ENCODE results near the gene ZNF318.

The ZNF318 gene

GRCh38 chr6:43318011-43318410 is 51.4 kb downstream of the ZNF318 start:
- TF ChIP-seq GATA3 (IDR thresholded peaks at IDR 0.05; ENCODE audit: low read depth, low read length) = no peak
- no peak for TF ChIP-seq GATA2 (IDR thresholded peaks at IDR 0.05; ENCODE audit: low read depth, low read length)

DNA sequence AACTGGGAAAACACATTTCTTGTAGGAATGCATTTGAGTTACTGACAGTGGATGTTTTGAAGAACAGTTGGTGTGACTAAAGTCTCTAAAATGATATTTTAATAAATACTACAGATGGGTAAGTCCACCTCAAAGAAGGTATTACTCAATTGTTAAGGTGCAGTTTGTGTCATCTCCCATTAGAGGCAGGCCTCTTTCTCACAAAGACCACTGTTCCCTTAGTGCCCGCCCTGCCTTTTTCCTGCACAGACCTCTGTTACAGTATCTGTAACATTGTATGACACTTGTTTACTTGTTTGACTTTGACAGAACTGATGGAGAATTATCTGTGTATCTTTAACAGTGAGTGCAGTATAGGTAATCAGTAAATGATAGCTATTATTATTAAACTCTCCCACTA is 55.6 kb downstream of the ZNF318 start:
- no peak for TF ChIP-seq GATA2 (IDR thresholded peaks at IDR 0.05; ENCODE audit: low read depth, low read length)
- TF ChIP-seq GATA3 (IDR thresholded peaks at IDR 0.05; ENCODE audit: low read depth, low read length) = no peak

GRCh38 chr6:43311666-43312065 is 57.8 kb downstream of the ZNF318 start:
- TF ChIP-seq GATA2 (IDR thresholded peaks at IDR 0.05; ENCODE audit: low read depth, low read length) (no peak), GATA3 (IDR thresholded peaks at IDR 0.05; ENCODE audit: low read depth, low read length) (no peak)

GRCh38 chr6:43310624-43311023 is 58.8 kb downstream of the ZNF318 start:
- TF ChIP-seq GATA3 (IDR thresholded peaks at IDR 0.05; ENCODE audit: low read depth, low read length) (no peak), GATA2 (IDR thresholded peaks at IDR 0.05; ENCODE audit: low read depth, low read length) (no peak)

DNA sequence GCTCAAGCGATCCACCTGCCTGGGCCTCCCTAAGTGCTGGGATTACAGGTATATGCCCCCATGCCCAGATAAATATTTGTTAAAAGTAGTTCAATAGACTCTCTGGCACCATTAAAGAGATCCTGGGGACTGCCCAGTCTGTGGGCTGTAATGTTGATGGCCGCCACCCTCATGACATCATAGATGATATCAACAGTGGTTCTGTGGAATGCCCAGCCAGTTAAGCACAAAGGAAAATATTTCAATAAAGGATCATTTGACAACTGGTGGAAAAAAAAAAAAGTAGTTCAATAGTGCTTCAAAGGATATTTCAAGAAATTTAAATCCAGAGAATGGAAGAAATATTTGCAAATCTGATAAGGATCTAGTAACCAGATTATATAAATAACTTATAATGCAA is 59.3 kb downstream of the ZNF318 start:
- no peak for TF ChIP-seq GATA3 (IDR thresholded peaks at IDR 0.05; ENCODE audit: low read depth, low read length)
- TF ChIP-seq GATA2 (IDR thresholded peaks at IDR 0.05; ENCODE audit: low read depth, low read length) = no peak

GRCh38 chr6:43308990-43309477 is 60.4 kb downstream of the ZNF318 start:
- TF ChIP-seq GATA2 (IDR thresholded peaks at IDR 0.05; ENCODE audit: low read depth, low read length) (no peak), GATA3 (IDR thresholded peaks at IDR 0.05; ENCODE audit: low read depth, low read length) (no peak)

DNA sequence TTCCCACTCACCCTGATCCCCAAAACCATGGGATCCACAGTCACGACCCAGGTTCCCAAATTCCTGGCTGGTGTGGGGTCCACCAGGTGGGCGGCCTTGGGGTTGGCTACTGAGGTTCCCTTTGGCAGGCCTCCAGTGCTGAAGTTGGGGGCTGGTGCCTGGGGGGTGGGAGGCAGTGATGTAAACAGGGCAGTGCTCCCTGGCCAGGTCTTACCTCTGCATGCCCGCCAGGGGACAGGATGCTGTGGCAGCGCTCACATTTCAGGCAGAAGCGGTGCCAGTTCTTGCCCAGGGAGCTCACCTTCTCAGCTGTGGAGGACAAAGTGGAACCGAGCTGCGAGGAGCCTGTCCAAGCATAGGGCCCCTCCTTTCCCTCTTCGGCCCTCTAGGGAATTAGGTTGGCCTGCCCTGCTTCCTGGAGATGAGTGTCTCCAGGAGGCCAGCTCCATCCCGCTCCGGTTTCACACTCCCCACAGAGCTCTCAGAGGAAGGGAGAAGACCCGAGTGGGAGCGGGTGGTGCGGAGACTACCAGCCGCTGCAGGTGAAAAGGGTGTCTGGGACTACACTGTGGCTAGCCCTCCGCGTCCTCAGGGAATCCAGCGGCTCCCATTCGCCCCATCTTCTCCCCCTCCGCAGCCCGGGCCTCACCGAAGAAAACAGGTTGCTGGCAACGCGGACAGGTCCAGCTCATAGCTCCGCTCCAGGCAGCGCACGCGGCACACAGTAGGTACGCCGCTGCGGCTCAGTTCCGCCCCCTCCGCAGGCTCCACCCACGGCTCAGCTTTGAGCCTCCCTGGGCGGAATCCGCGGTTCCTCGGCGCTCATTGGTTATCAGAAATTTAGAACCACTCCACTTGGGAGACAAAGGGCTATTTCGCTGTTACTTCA is 61.1 kb downstream of the ZNF318 start, which contains the start of gene CRIP3:
TSS of gene CRIP3 (minus strand) at position 726 of the 889 bp plus-strand sequence. CDS start at position 692, 34 bp downstream.
- no peak for TF ChIP-seq GATA2 (IDR thresholded peaks at IDR 0.05; ENCODE audit: low read depth, low read length)
- no peak for TF ChIP-seq GATA3 (IDR thresholded peaks at IDR 0.05; ENCODE audit: low read depth, low read length)

DNA sequence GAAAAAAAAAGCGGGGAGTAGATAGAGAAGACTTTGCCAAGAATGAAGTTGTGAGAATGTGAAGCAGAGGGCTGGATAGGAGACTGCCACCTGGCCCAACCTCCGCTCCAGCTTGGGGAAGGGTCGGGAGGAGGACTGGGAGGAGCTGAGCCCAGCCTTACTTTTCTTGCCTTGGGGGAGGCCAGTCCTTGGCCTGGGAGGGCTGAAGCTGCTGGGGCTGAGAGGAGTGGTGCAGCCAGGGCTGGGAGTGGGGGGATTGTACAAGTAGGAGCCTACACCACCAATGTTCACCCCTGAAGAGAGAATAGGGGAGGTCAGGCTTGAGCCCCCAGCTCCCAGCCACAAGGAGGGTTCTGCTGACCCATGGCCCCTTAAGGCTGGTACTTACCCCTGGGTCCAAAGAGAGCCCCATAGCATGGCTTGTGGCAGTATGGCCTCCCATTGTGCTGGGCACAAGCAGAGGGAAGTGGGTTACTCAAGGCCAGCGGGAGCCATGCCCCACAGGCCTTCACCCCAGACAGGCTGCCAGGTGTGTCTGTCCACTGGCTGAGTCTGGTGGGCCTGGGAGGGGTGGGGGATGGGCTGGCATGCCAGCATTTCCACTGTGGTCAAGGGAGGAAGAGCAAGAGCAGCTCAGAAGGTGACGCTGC is 61.9 kb downstream of the ZNF318 start:
- no peak for TF ChIP-seq GATA2 (IDR thresholded peaks at IDR 0.05; ENCODE audit: low read depth, low read length)
- no peak for TF ChIP-seq GATA3 (IDR thresholded peaks at IDR 0.05; ENCODE audit: low read depth, low read length)

DNA sequence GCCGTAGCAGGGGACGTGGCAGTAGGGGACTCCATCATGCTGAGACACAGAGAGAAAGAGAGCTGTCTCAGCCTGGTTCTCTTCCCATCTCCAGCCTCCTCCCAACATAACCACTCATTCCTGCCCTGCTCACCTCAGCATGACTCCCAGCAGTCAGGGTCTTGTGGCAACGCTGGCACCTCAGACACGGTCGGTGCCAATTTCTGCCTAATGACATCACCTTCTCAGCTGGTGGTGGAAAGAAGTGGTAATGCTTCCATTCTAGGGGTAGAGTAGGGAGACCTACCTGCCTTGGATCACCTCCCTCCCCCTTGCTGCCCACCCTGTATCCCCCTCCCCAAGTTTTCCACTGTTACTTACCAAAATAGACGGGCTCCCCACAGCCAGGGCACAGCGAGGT is 63.4 kb downstream of the ZNF318 start:
- TF ChIP-seq GATA3 (IDR thresholded peaks at IDR 0.05; ENCODE audit: low read depth, low read length) = no peak
- TF ChIP-seq GATA2 (IDR thresholded peaks at IDR 0.05; ENCODE audit: low read depth, low read length) = no peak

DNA sequence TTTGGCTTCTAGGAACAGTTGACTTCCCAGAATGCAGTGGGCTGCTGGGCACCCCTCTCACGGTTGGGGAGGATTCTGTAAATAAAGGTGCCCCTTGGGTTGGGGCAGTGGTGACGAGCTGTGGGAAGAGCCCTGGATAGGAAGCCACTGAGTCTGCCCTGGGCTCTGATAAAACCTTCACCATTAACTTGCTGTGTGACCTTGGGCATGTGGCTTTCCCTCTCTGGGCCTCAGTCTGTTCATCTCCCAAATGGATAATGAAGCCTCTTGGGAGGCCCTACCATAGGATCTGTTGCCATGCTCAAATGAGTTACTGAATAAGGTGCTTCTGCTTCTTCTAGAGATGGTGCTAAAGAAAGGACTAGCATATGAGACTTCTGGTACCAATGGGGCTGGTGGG is 64.6 kb downstream of the ZNF318 start:
- TF ChIP-seq GATA2 (IDR thresholded peaks at IDR 0.05; ENCODE audit: low read depth, low read length) = no peak
- no peak for TF ChIP-seq GATA3 (IDR thresholded peaks at IDR 0.05; ENCODE audit: low read depth, low read length)

GRCh38 chr6:43304361-43304760 is 65.1 kb downstream of the ZNF318 start:
- TF ChIP-seq GATA3 (IDR thresholded peaks at IDR 0.05; ENCODE audit: low read depth, low read length) (no peak), GATA2 (IDR thresholded peaks at IDR 0.05; ENCODE audit: low read depth, low read length) (no peak)

- TF ChIP-seq GATA2 (IDR thresholded peaks at IDR 0.05; ENCODE audit: low read depth, low read length) (no peak), GATA3 (IDR thresholded peaks at IDR 0.05; ENCODE audit: low read depth, low read length) (no peak)
These were observed 65.6 kb downstream of the ZNF318 start for GRCh38 chr6:43303751-43304331.

- no peak for TF ChIP-seq GATA3 (IDR thresholded peaks at IDR 0.05; ENCODE audit: low read depth, low read length)
- no peak for TF ChIP-seq GATA2 (IDR thresholded peaks at IDR 0.05; ENCODE audit: low read depth, low read length)
These were observed 67.3 kb downstream of the ZNF318 start for GRCh38 chr6:43302126-43302525.
